HFF-Myc (cell line): ENCODE measurements around the gene PDGFB.

Experiments
- DNase-seq: peaks from one replicate; pipeline ENCODE4 v3.0.0-alpha.2; 2011; ENCODE audit warnings: low read depth; ENCODE audit errors: extremely low read depth
- H3K4me3 ChIP-seq: replicated peaks from 2 replicates; pipeline ENCODE4 v1.5.1; 2011; ENCODE audit warnings: low read depth, mild to moderate bottlenecking, control low read depth, low read length
- TF ChIP-seq, protein P1 (sequence below): IDR thresholded peaks from 2 replicates; pipeline ENCODE4 v1.5.1; 2012; ENCODE audit warnings: mild to moderate bottlenecking, low read depth, low read length, control low read depth; ENCODE audit errors: missing control alignments

Gene PDGFB

DNA sequence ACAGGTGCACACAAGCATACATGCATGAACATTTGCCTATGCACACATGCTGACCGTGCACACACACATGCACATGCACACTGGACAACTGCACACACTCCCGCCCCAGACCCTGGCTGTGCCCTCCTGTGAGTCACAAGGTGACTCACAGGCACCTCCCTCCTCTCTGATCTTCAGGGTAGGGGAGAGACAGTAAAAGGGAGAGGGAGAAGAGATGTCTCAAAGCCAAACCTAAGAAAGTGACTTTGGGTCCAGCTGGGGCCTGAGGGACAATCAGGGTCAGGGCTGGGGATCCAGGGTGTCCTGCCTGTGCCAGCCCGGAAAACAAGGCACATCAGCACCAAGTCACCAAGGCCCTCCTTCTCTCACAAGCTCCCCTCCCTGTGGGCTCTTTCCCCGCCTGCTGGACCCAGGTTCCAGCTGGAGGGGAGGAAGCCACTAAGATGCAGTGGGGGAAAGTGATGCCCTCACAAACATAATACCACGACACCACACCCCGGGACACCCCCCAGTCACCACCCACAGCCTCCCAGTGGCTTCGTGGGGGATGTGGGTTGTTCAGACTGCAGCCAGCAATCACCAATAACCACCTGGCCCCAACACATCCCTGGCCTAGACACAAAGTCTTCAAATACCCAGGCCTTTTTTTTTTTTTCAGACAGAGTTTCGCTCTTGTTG, 39.3 kb downstream of the PDGFB start:
- H3K4me3 ChIP-seq, result no peak overlapping the region
- TF ChIP-seq, protein P1, sequence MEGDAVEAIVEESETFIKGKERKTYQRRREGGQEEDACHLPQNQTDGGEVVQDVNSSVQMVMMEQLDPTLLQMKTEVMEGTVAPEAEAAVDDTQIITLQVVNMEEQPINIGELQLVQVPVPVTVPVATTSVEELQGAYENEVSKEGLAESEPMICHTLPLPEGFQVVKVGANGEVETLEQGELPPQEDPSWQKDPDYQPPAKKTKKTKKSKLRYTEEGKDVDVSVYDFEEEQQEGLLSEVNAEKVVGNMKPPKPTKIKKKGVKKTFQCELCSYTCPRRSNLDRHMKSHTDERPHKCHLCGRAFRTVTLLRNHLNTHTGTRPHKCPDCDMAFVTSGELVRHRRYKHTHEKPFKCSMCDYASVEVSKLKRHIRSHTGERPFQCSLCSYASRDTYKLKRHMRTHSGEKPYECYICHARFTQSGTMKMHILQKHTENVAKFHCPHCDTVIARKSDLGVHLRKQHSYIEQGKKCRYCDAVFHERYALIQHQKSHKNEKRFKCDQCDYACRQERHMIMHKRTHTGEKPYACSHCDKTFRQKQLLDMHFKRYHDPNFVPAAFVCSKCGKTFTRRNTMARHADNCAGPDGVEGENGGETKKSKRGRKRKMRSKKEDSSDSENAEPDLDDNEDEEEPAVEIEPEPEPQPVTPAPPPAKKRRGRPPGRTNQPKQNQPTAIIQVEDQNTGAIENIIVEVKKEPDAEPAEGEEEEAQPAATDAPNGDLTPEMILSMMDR, result no peak
- DNase-seq, result no peak

DNA sequence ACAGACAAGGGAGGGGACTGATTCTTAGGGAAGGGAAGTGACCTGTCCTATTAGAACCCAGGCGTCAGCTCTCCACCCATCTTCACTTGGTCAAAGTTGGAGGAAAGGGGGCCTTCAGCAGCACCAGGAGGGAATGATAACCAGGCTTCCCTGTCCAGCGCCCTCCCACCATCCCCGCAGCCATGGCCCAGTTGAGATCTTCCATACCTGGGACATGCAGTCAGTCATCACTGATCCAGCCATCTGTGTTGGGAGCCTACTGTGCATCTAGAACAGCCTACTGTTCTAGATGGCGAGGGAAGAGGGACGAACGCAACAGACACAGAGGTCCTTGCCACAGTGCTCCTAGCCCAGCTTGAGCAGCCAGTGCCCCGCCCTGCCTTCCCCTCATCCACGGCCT, 40.6 kb downstream of the PDGFB start:
- TF ChIP-seq, protein P1, result no peak
- no peak for DNase-seq
- no peak overlapping the region for H3K4me3 ChIP-seq

DNA sequence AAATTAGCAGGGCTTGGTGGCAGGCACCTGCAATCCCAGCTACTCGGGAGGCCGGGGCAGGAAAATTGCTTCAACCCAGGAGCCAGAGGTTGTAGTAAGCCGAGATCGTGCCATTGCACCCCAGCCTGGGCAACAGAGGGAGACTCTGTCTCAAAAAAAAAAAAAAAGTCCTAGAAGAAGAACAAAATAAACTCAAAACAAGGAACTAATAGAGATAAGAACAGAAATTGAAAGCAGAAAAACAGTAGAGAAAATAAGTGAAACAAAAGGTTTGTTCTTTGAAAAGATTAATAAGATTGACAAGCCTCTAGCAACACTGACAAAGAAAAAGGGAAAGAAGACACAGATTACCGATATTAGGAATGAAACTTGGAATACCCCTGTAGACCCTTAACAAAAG, 47.2 kb downstream of the PDGFB start:
- TF ChIP-seq, protein P1, result no peak
- H3K4me3 ChIP-seq, result no peak overlapping the region
- DNase-seq, result no peak

DNA sequence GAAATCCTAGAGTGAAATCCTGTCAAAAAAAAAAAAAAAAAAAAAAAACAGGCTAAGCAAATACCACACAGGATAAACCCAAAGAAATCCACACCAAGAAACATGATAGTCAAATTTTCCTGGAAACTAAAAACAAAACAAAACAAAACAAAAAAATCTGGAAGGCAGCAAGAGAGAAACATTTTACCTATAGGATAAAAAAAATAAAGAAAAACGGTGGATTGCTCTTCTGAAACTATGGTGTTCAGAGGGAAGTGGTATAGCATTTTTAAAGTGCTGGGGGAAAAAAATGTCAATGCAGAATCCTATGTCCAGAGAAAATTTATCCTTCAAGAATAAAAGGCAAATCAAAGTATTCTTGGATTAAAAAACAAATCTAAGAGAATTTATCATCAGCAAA, 50.7 kb downstream of the PDGFB start:
- DNase-seq, result no peak

DNA sequence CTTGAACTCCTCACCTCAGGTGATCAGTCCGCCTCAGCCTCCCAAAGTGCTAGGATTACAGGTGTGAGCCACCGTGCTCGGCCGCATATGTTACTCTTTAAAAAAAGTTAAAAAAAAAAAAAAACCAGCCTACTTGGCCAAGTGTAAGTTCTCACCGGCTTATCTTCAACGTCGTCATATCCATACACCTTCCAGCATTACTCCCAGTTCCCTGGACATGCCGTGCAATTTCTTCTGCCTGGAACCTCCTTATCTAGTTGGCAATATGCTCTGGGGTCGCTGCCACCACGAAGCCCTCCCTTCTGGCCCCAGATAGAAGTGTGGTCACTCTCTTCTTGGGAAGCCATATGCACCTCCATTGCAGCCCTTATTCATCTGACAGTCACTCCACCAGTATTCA, 56.0 kb downstream of the PDGFB start:
- no peak overlapping the region for H3K4me3 ChIP-seq
- DNase-seq, result no peak
- TF ChIP-seq, protein P1, result no peak

More for the DNA sequence above, 50.7 kb downstream of the PDGFB start:
- no peak overlapping the region for H3K4me3 ChIP-seq
- TF ChIP-seq, protein P1, result no peak

DNA sequence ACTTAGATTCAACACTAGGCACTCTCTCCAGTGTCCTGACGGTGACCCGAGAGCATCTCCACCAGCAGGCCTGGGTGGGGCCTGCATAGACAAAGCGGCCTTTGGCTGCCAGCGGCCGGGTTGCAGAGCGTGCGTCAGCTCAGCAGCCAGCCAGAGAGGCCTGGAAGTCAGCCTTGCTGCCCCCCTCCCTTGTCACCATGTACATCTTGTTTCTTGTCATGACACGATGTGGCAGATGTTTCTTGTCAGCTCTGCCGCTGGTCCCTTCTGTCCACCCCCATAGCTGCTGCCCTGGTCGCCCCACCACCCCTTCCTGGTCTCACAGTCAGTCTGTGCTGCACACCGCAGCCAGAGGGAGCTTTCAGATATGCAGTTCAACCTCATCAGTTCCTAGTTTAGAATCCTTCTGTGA, 59.2 kb downstream of the PDGFB start:
- DNase-seq, result no peak
- H3K4me3 ChIP-seq, result no peak overlapping the region
- TF ChIP-seq, protein P1, result peak; percentile 16
